Smooth muscle cell (in vitro differentiated cells): ENCODE measurements around the gene ADARB2. TPM values are rescaled to one million over a fixed set of nuclear protein-coding genes. Genes with fewer than 3 reads are reported as not detected.

ENCODE experiments used
- DNase-seq: peaks from one replicate; lab custom pipeline; 2025; ENCODE audit not compliant: unreplicated experiment; lab: John Stamatoyannopoulos, UW
- H2AFZ ChIP-seq: fragments of 200-600 bp; sonication (generic); 2 replicates; pipeline ENCODE4 v1.6.0; 2016; ENCODE audit warnings: antibody characterized with exemption, low read depth, mild to moderate bottlenecking
- H3F3A ChIP-seq: fragments of 200-600 bp; sonication (generic); 2 replicates; pipeline ENCODE4 v1.6.0; 2017; ENCODE audit warnings: antibody characterized with exemption, low read depth
- H3K27ac ChIP-seq: fragments of 200-600 bp; sonication (generic); 2 replicates; pipeline ENCODE4 v1.5.1; 2016; ENCODE audit warnings: low read depth, mild to moderate bottlenecking
- H3K27me3 ChIP-seq: fragments of 200-600 bp; sonication (generic); 2 replicates; pipeline ENCODE4 v1.6.1; 2016; ENCODE audit warnings: low read depth, mild to moderate bottlenecking
- H3K36me3 ChIP-seq: fragments of 200-600 bp; sonication (generic); 2 replicates; pipeline ENCODE4 v1.5.1; 2016; ENCODE audit warnings: low read depth
- H3K4me1 ChIP-seq: fragments of 200-600 bp; sonication (generic); 2 replicates; pipeline ENCODE4 v1.5.1; 2016; ENCODE audit warnings: low read depth
- H3K4me2 ChIP-seq: fragments of 200-600 bp; sonication (generic); 2 replicates; pipeline ENCODE4 v1.6.0; 2016; ENCODE audit warnings: mild to moderate bottlenecking
- H3K4me3 ChIP-seq: fragments of 200-600 bp; sonication (generic); 2 replicates; pipeline ENCODE4 v1.5.1; 2016; ENCODE audit warnings: mild to moderate bottlenecking
- H3K79me2 ChIP-seq: fragments of 200-600 bp; sonication (generic); 2 replicates; pipeline ENCODE4 v1.6.0; 2016; ENCODE audit warnings: low read depth, mild to moderate bottlenecking
- H3K9ac ChIP-seq: fragments of 200-600 bp; sonication (generic); 2 replicates; pipeline ENCODE4 v1.6.0; 2016; ENCODE audit warnings: low read depth
- H3K9me3 ChIP-seq: fragments of 200-600 bp; sonication (generic); replicated peaks from 2 replicates; pipeline ENCODE4 v1.5.1; 2016; ENCODE audit warnings: low read depth
- H4K20me1 ChIP-seq: fragments of 200-600 bp; sonication (generic); 2 replicates; pipeline ENCODE4 v1.6.0; 2016; ENCODE audit warnings: low read depth
- WGBS: methylation state at CpG from one replicate; pipeline ENCODE4 v1.1.7; 2016; ENCODE audit warnings: low lambda C conversion rate; 5-methylcytosine and 5-hydroxymethylcytosine counted together
- polyA plus RNA-seq: library from polyadenylated mRNA; unstranded; fragments of >200 nt; fragmentation: Nextera tagmentation; extraction: Ambion mirVana; gene quantifications from 2 replicates; pipeline ENCODE4 v1.2.1, GENCODE V29; 2016
- total RNA-seq: library from RNA; depleted of rRNA; stranded (reverse); fragments of >200 nt; gene quantifications from 2 replicates; pipeline ENCODE4 v1.2.3, GENCODE V29; 2014
- TF ChIP-seq, protein P1 (sequence below): fragments of 200-600 bp; sonication (generic); IDR thresholded peaks from 2 replicates; pipeline ENCODE4 v1.5.1; 2017; ENCODE audit warnings: borderline replicate concordance, mild to moderate bottlenecking, antibody characterized with exemption; ENCODE audit not compliant: insufficient read depth, poor library complexity, severe bottlenecking

The ADARB2 gene
- total and polyA plus RNA-seq, 2 experiments from 2014 or later, result 0.13 to 0.39 TPM

DNA sequence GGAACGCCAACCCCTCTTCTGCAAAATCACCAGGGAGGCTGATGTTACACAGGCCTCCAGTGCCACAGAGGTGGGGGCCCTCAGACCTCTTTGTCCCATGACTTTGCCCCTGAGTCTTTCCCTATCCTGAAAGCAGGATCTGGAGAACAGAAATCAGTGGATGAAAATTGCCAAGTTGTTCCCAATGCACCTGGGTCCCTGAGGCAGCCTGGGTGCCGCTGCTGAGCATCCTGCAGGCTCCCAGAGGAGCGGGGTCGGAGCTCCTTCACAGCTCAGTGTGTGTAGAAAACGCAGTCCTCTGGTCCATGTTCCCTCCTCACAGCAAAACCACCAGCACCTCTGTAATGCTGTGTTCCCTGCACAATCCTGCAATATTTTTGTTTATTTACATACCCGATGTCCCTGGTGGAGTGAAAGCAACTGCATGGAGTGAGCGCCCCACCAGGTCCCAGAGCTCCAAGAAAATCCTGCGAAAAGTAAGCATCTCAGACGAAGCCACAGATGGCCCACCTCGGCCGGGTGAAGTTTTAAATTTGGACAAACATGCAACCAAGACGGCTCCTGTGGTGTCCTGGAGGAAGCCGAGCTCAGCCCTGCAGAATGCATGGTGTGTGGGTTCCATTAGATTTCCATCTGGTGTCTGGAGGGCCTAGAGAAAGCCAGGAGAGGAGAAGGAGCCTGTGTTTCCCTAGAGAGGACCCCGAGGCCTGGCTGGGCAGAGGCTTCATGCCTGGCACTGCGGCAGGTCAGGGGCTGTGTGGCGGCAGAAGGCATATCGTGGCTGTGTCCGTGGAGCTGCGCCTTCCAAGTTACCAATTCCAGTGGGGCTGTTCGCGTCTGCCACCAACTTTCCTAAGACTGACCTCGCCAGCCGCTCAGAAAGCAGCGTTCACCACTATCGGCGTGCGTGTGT, 445.9 kb downstream of the ADARB2 start:
- Histone ChIP-seq H3K27ac (no peak overlapping the region), H3F3A (no peaks in the 10 kb centered on the region), H2AFZ (no peak overlapping the region), H3K27me3 (peaks cover 6% of the 10 kb centered on the region), H3K4me3 (no peak overlapping the region), H3K4me2 (no peak overlapping the region), H4K20me1 (no peaks in the 10 kb centered on the region), H3K9ac (no peak overlapping the region), H3K79me2 (no peaks in the 10 kb centered on the region), H3K9me3 (no peaks in the 10 kb centered on the region), H3K36me3 (no peaks in the 10 kb centered on the region), H3K4me1 (peaks cover 18% of the 10 kb centered on the region)
- 88% methylated on average over 27 of the region's 27 CpGs for WGBS
- TF ChIP-seq, protein P1, sequence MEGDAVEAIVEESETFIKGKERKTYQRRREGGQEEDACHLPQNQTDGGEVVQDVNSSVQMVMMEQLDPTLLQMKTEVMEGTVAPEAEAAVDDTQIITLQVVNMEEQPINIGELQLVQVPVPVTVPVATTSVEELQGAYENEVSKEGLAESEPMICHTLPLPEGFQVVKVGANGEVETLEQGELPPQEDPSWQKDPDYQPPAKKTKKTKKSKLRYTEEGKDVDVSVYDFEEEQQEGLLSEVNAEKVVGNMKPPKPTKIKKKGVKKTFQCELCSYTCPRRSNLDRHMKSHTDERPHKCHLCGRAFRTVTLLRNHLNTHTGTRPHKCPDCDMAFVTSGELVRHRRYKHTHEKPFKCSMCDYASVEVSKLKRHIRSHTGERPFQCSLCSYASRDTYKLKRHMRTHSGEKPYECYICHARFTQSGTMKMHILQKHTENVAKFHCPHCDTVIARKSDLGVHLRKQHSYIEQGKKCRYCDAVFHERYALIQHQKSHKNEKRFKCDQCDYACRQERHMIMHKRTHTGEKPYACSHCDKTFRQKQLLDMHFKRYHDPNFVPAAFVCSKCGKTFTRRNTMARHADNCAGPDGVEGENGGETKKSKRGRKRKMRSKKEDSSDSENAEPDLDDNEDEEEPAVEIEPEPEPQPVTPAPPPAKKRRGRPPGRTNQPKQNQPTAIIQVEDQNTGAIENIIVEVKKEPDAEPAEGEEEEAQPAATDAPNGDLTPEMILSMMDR, result no peak
- DNase-seq, result no peak

DNA sequence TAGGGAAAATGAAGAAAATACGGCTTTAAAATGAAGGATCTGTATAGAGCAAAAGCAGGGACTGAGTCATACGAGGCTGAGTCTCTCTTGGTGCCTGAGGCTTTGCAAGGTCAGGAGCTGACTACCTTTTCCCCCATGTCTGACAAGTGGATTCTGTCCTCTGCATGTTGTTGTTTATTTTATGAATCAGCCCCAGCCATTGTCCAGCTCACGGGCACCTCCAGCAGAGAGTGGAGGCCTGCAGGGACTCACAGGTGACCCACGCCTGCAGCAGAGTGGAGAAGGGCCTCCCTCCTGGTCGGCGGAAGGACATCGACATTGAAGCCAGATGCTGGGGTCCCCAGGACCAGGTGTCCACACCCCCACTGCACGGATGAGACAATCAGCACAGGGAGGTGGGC, 447.3 kb downstream of the ADARB2 start:
- peaks cover 7% of the 10 kb centered on the region for H3K27me3 ChIP-seq
- peak overlapping the region; percentile 37 for H3K4me2 ChIP-seq
- H4K20me1 ChIP-seq, result no peaks in the 10 kb centered on the region
- no peaks in the 10 kb centered on the region for H3K9me3 ChIP-seq
- H3K27ac ChIP-seq, result peak overlapping the region; percentile 66
- H2AFZ ChIP-seq, result no peak overlapping the region
- H3K4me3 ChIP-seq, result no peak overlapping the region
- TF ChIP-seq, protein P1, result no peak
- peaks cover 18% of the 10 kb centered on the region for H3K4me1 ChIP-seq
- H3K79me2 ChIP-seq, result no peaks in the 10 kb centered on the region
- no peak overlapping the region for H3K9ac ChIP-seq
- DNase-seq, result no peak
- no peaks in the 10 kb centered on the region for H3F3A ChIP-seq
- H3K36me3 ChIP-seq, result no peaks in the 10 kb centered on the region
- 80% methylated on average over 8 of the region's 8 CpGs for WGBS

DNA sequence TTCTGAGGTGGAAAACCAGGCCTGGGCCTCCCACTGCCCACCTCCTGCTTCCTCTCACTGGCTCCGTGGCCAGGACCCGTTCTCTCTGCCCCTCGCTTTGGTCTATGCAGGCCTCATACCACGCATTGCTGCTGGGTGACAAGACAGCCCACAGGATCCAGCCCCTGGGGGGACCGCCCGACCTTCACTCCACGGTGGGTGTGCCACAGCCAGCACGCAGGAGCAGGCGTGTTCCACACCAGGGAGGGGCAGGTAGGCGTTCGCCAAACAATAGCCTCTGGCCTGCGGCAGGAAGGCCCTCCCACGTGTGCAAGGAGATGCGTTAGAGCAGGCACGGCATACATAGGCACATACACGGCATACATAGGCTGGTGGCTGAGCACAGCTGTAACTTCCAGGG, 447.7 kb downstream of the ADARB2 start:
- Histone ChIP-seq H3K9ac (no peak overlapping the region), H3F3A (no peaks in the 10 kb centered on the region), H3K4me2 (peak overlapping the region; percentile 37), H2AFZ (no peak overlapping the region), H3K27me3 (peaks cover 8% of the 10 kb centered on the region), H3K79me2 (no peaks in the 10 kb centered on the region), H3K4me3 (no peak overlapping the region), H3K4me1 (peaks cover 18% of the 10 kb centered on the region), H4K20me1 (no peaks in the 10 kb centered on the region), H3K36me3 (no peaks in the 10 kb centered on the region), H3K27ac (peak overlapping the region; percentile 66), H3K9me3 (no peaks in the 10 kb centered on the region)
- TF ChIP-seq, protein P1, result no peak
- DNase-seq, result no peak
- 58% methylated on average over 13 of the region's 16 CpGs for whole genome bisulfite sequencing
